GM21423 (cell line): Measurements from ENCODE around the gene ZNF682.
"Not testable (repeated sequence)": the region's sequence is repeated elsewhere in the genome, so short reads cannot be mapped to it uniquely, and the experiment has no call there.

Experiments
- ATAC-seq: cut with Tn5 transposase; IDR thresholded peaks from one replicate; pipeline ENCODE4 v1.9.1; 2021; ENCODE audit warnings: mild to moderate bottlenecking, moderate library complexity; ENCODE audit not compliant: unreplicated experiment

Gene ZNF682

DNA sequence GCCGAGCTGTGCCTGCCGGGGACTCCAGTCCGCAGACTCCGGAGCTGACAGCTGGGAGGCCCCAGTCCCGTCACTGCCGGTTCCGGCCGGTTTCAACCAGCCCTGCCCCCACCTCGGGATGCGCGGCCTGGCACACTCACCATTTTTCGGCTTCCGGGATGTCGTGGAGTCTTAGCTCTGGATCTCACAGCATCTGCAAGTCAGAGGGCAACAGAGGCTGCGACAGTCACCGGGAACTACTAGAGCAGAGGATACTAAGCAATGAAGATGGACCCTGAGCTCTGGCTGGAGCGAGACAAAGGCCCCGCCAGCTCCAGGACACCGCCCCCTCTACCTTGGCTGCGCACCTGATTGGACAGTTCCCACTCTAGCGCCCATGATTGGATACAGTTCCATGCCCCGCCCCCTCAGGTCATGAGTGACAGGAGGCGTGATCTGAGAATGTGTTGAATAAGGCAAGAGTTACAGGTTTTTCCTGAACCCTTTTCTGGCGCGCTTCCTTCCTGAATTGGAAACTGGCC lies at the start of gene ZNF682:
Gene ZNF682 (minus strand): TSS at position 303 of the 521 bp plus-strand sequence. CDS start 160 bp downstream, at position 143.
- peak; percentile 97 for ATAC-seq

DNA sequence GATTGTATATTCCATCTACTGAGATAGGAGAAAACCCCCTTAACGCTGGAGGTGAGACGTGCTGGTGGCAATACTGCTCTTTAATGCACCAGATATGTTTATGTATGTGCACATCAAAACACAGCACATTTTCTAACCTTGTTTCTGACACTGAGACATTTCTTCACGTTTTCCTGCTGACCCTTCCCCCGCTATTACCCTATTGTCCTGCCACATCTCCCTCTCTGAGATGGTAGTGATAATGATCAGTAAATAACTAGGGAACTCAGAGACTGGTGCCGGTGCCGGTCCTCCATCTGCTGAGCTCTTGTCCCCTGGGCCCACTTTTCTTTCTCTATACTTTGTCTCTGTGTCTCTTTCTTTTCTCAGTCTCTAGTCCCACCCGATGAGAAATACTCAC lies 43.6 kb upstream of the ZNF682 start:
- not testable (repeated sequence) for ATAC-seq

DNA sequence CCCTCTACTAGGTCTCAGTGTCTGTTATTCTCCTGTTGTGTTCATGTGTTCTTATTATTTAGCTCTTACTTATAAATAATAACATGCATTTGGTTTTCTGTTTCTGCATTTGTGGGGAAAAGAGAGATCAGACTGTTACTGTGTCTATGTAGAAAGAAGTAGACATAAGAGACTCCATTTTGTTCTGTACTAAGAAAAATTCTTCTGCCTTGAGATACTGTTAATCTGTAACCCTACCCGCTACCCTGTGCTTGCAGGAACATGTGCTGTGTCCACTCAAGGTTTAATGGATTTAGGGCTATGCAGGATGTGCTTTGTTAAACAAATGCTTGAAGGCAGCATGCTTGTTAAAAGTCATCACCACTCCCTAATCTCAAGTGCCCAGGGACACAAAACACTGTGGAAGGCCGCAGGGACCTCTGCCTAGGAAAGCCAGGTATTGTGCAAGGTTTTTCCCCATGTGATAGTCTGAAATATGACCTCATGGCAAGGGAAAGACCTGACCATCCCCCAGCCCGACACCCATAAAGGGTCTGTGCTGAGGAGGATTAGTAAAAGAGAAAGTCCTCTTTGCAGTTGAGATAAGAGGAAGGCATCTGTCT lies 43.0 kb upstream of the ZNF682 start:
- ATAC-seq = not testable (repeated sequence)

DNA sequence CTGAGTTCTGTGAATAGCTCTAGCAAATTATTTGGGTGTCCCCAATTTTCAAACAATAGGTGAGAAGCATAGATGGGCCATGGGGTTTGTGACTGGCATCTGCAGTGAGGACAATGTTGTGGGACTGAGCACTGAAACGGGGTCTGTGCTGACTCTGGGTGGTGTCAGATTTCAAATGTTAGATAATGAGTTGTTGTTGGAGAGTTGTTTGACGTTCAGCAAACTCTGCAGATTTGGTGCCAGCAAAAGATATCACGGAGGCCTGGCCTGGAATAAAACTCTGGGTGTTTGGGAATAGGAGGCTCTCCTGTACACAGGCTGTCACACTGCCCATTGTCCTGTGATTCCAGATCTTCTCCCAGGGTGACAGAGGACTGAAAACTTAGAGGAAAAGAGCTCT lies 41.4 kb upstream of the ZNF682 start:
- ATAC-seq = no peak

DNA sequence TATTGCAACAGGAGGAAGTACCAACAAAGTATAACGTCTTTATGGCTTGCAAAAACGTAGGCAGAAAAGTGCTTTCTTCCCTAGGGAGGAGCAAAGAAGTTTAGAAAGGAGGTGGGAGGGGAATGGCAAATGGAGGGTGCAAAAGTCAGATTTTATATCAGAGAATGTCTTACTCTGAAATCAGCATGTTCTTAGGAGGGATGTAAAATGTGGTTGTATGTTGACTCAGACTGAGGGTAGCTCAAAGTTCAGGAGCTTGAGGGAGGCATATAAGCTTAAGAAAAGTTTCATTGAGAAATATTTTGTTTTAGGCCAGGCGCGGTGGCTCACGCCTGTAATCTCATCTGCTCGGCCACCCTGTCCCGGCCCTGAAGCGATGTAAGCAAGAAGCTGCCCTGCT lies 40.2 kb upstream of the ZNF682 start:
- no peak for ATAC-seq

DNA sequence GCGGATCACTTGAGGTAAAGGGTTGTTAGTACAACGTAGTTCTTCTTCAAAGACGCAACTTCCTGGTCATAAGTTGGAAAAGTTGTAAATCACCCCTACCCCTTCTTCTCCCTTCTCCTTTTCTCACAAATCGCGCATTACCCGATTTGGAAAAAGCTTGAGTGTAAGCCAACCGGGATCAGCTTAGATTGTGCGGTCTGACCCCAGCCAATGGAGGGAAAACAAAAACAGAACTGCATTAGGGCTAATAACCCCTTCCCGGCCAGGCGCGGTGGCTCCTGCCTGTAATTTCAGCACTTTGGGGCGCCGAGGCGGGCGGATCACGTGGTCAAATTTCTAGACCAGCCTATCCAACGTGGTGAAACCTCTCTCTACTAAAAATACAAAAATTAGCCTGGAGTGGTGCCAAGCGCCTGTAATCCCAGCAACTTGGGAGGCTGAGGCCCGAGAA lies 39.3 kb upstream of the ZNF682 start:
- ATAC-seq = no peak

DNA sequence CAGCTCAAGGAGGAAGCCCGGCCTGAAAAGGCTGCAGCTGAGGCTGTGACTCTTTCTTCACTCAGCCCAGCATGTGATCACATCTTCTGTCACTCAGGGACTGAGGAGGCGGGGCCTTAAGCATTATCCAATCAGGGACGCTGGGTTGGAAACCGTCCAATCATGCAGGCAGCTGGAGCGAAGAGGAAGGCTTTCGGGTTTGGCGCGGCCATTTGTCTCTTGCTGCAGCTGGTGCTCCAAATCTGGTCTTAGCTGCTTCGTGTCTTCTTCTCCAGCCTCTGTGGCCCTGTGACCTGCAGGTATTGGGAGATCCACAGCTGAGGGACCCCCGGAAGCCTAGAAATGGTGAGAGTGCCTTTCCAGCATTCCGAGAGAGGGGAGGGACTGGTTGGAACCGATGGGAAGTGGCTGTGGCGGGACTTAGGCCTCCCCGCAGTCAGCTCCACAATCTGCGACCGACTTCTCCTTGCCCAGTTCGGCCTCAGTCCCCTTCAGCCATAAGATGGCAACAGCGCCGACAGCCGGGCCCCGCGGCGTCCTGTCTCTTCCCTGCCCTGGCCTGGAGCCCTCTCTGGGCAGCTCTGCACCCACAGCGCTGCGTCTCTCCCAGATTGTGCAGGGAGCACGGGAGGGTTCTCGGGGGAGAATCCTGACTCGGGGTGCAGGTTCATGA lies 38.6 kb upstream of the ZNF682 start, which contains the start of gene ZNF90:
Gene ZNF90 (plus strand): TSS at position 210 of the 673 bp plus-strand sequence. CDS start 133 bp downstream, at position 343.
- peak; percentile 95 for ATAC-seq

DNA sequence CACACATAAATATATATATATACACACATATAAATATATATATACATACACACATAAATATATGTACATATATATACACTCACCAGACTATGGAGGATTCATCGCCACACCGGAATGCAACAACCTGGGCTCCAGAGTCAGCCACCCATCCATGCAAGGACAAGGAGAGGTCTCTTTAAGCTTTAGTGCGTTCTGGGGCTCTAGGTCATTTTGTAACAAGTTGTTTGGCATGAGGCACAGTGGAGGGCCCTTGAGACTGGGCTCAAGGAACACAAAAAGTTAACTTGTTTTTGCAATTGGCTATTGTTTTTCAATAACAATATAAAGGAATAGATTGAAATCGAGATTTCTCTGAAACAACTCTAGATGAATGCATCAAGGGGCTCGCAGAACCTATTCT lies 33.6 kb upstream of the ZNF682 start:
- ATAC-seq = no peak

DNA sequence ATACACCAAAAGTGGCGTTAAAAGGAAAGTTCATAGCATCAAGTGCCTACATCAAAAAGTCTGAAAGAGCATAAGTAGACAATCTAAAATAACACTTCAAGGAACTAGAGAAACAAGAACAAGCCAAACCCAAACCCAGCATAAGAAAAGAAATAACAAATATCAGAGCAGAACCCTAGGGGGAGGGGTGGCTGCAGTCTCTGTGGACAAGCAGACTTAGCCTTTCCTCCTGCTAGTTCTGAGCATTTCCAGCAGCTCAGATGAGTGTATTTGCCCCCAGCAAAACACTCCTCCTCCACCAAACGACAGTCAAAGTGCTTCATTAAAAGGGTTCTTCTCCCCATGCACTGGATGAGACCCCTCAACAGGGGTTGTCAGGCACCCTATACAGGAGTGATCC lies 31.4 kb upstream of the ZNF682 start:
- ATAC-seq = no peak

DNA sequence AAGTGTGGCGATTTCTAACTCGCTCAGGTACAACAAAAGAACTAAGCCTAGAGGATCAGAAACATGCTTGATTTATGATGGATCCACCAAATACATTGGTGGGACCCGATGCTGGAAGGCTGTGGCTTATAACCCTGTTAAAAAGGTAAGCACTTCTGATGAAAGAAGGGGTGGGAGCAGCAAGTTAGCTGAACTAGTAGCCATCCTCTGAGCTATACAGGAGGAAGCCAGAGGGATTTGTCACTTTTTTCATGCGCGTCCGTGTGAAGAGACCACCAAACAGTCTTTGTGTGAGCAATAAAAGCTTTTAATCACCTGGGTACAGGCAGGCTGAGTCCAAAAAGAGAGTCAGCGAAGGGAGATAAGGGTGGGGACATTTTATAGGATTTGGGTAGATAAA lies 29.3 kb upstream of the ZNF682 start:
- ATAC-seq = not testable (repeated sequence)

DNA sequence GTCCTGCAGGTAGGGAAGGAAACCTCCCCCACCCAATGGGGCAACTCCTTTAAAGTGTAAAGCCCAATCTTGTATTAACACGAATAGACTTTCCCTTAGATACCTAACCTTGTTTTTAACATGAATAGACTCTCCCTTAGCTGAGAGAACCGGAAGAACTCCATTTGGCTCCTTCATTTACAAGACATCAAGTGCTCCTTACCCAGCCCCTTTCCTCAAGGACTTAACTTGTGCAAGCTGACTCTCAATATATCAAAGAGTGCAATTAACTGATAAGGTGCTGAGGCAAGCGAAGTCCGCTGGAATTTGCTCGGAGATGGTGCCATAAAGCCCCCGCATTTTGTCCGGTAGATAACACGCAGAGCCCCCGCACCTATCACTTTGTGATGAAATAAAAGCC lies 28.6 kb upstream of the ZNF682 start:
- no peak for ATAC-seq

DNA sequence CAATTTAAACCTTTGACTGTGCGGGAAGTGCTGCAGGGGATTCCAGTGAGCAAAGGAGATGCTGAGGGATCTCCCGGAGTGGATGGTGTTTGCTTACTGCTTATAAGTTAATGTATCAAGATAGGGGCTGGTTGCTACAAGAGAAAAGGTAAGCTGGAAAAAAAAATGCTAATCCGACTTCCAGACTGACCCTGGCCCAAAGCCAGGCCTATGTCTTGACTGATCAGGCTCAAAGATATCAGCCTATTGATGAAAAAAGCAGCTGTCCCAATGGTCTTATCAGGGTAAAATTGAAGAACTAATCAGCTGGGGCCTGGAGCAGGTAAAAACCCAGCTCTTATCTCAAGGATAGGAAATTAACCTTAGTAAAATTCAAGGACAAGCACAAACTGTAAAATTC lies 27.6 kb upstream of the ZNF682 start:
- no peak for ATAC-seq

DNA sequence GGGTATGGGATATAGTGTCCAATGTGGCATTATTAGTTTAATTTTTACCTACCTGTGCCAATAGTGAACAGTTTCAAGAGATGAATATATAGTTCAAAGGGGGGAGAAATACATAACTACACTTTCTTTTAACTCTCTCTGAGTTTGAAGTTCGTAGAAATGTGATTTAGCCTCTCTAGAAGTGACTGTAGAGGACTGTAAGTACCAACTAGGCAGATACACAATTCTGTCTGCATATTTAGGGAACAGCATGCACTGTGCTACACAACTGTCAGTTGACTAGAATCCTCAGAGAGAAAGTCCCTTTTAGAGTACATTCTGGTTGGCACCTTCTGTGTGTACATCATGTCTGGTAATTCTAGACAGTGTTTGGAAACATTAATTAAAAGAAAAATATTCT lies 21.0 kb upstream of the ZNF682 start:
- no peak for ATAC-seq

DNA sequence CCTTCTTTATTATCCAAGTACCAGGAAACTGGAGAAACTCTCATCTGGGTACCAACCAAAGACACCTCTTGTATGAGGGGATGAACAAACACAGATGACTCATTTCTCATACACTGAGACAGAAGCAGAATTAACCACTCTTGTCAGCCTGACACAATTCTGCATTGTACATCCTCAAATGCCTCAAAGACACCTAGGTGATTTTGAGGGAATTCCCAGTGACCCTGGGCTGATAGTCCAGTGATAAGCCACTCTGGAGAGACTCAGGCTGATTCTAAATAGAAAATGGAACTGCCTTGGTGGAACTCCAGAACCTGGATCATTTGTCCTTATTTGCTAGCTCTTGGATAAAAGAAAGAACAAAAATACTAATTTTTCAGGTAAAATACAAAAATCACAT lies 19.4 kb upstream of the ZNF682 start:
- not testable (repeated sequence) for ATAC-seq

DNA sequence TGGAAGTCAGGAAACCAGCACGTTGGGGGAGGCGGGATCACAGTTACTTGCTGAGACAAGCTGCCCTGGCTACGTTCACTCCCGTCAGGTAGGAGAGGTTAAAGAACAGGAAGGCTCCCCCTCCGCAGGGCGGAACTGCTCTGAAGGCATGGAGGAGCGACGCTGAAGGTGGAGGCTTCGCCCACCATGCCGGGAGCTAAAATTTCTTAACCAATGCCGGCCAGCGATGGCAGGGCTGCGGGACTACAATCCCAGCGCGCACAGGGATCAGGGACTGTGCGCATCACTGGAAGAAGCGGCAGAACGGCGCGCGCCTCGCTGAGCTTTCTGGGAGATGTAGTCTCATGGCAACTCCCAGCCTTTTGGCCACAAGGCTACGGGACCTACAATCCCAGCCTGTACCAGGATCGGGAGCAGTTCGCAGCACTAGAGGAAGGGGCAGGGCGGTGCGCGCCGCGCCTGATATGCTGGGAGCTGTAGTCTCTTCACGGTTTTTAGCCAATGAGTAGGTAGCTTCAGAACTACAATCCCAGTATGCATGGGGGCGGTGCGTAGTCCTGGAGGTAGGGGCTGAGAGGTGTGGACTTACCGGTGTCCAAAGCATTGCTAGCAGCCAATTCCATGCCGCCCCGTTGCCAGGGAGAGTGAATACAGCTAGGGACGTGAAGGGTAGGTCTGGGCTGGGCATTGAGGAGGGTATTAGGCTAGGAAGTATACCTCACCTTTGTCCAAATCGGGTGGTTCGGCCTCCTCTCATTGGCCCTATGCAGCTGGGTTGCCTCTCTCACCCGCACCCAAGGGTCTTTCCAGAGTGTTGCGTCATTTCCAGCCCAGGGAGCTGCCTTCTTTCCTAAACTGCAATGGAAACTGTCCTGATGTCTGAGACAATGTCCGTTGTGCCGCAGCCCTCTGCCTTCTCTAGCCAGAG lies 12.8 kb upstream of the ZNF682 start:
- ATAC-seq = peak; percentile 97

DNA sequence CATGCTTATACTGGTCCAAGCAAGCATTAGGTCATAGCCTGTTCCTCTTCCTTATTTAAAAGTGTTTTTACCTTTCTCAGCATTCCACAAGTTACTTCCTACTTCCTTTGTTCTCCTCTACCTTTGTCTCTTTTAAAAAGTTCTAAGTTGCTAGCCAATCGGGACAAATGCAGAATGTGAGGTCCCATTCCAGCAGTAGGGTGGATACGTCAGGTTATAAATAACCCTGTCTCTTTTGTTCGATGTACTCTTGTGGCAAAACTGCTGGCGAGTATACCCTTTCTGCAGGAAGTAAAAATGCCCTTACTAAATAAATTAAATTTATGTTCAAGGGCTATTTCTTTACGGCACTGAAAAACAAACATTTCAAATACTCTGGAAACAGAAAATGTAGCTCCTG lies 6.4 kb upstream of the ZNF682 start:
- ATAC-seq = not testable (repeated sequence)

DNA sequence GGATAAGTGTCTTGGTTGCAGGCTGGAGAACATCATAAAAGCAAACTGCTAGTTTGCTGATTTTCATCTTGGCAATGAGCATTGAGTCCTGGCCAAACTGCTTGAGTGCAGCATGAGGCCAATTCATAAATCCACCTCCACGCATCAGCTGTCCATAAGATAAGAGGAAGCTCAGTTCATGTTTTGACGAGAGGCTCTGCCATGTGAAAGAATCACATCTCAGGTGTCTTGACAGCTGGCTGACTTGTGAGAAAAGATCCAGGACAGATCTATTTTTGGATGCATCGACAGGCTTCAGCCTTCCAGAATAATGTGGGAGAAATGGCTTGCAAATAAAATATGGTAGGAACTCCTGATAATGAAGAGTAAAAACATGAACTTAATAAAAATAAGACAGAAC lies 5.4 kb upstream of the ZNF682 start:
- ATAC-seq = no peak

DNA sequence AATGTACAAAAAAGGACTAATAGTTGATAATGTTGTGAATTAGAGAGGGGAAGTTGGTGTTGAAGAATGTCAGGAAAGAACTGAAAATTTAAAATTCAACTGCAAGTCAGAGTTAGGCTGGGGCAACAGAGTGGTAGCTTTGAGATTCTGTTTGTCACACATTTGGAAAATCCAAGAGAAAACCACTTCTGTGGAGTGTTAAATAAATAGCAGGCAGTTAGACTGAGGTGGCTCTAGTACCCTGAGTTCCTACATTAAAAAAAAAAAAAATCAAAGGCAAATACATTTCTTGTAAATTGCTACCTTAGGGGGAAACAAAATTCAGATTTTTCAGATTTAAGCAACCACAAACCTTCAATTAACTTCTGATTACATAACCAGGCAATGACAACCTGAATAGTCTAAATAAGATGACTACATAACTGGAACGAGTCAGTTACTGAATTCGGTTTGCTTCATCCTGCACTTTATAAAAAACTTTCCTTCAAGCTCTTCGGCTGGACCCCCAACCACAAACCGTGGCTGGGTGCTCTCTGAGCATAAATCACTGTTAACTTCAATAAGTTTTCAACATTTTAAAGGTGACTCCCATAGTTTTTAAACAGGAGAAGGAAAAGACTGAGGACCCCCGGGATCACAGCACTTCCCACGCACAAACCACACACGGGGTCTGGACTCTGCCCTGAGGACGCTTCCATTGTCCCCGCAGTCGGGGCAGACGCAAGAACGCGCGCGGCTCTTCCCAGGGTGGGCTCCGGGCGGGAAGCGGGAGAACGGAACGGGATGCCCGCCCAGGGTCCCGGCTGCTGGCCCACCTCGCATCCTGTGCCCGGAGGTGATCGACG lies 725 bp downstream of the ZNF682 start:
- no peak for ATAC-seq

DNA sequence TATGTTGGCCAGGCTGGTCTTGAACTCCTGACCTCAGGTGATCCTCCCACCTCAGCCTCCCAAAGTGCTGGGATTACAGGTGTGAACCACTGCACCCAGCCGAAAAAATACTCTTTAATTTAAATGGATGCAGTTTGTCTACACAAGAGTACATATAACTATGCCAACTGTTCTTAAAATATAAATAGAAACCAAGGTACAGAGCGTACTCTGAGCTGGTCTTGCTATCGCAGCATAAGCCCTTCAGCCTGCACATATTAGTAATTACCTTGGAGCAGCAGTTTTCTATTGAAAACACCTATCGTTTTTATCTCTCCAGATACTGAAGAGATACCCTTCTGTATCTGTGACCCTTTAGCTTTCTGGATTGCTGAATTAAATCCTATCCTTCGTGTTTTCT lies 3.4 kb downstream of the ZNF682 start:
- no peak for ATAC-seq

DNA sequence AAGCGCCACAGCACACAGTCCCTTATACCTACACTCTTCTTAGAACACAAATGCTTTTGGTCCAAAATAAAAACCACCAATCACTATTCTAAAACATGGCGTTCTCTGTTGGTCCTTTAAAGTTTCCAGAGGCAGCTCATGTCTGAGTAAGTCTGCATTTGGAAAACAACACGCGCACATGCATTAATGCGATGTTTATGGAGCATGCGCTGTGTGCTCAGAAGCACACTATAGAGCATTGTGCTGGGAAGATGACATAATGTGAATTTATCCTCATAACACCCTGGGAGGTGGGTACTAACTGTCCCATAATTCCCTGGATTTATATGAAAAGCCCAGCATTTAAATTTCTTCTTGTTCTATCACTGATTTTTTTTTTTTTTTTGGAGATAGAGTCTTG lies 10.7 kb downstream of the ZNF682 start:
- ATAC-seq = no peak
